Chondrocyte (in vitro differentiated cells): ENCODE results near the gene BPTF. TPM values are rescaled to one million over a fixed set of nuclear protein-coding genes. Genes with fewer than 3 reads are reported as not detected.
"Not testable (repeated sequence)": the region's sequence is repeated elsewhere in the genome, so short reads cannot be mapped to it uniquely, and the experiment has no call there.

Experiments
- DNase-seq: peaks from one replicate; pipeline ENCODE4 v3.0.0; 2021; ENCODE audit warnings: mixed read lengths, low spot score
- H3K27ac Mint-ChIP-seq: one replicate; pipeline ENCODE4 v1.8.0; 2021; ENCODE audit warnings: mild to moderate bottlenecking, moderate library complexity, mixed read lengths; ENCODE audit not compliant: unreplicated experiment
- H3K27me3 Mint-ChIP-seq: 2 replicates; pipeline ENCODE4 v1.8.0; 2021; ENCODE audit warnings: low read depth, mixed read lengths
- H3K36me3 Mint-ChIP-seq: 2 replicates; pipeline ENCODE4 v1.8.0; 2021; ENCODE audit warnings: low read depth, mixed read lengths
- H3K4me1 Mint-ChIP-seq: 2 replicates; pipeline ENCODE4 v1.8.0; 2021; ENCODE audit warnings: low read depth, mild to moderate bottlenecking, mixed read lengths
- H3K4me3 Mint-ChIP-seq: one replicate; pipeline ENCODE4 v1.8.0; 2021; ENCODE audit warnings: mild to moderate bottlenecking, moderate library complexity, mixed read lengths; ENCODE audit not compliant: unreplicated experiment
- H3K9me3 Mint-ChIP-seq: 2 replicates; pipeline ENCODE4 v1.8.0; 2021; ENCODE audit warnings: low read depth, mixed read lengths
- total RNA-seq: library from RNA; stranded (reverse); gene quantifications from 3 replicates; pipeline ENCODE4 v1.2.1, GENCODE V29; 2021
- TF ChIP-seq, protein P1 (sequence below): fragments of 200-600 bp; sonication (generic); IDR thresholded peaks from 2 replicates; pipeline ENCODE4 v1.5.0; 2021; ENCODE audit warnings: antibody characterized with exemption, mild to moderate bottlenecking, moderate library complexity

The BPTF gene
- total RNA-seq, 1 donor from 2014 or later, result 75.7 TPM

DNA sequence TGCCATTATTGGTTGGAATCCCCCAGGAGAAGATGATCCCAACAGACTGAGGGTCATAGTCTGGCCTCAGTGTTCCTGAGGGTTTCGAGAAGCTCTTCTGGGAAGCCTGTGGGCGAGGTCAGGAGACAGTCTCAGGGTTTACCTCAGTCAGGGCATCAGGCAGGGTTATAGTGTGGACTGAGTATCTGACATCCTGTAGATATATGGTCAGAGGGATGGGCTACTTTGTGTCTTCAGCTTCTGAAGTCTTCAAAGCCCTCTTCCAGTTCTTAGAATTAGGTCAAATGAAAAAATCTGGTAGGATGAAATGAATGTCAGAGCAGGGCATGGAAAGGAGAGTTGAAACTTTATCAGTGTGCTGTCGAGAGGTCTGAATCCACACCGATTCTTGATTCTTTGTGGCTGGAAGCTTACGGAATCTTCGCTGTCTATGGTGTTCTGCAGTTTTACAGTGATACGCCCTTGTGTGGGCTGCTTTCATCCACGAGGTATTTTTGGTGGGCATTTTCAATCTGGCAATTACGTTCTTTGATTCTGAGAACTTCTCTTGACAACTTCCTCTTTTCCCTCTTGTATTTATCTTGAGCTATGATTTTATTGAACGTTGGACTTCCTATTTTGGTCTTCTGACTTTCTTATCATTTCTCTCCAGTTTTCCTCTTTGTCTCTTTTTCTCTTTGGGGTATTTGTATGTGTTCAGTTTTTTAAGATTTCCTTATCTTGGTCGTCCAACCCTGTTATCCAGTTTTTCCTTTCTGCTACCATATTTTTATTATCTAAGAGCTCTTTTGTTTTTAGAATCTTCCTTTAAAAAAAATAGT is 30.4 kb downstream of the BPTF start:
- H3K36me3 Mint-ChIP-seq, result peaks cover 7% of the 10 kb centered on the region
- no peak for DNase-seq
- no peaks in the 10 kb centered on the region for H3K27me3 Mint-ChIP-seq
- TF ChIP-seq, protein P1, sequence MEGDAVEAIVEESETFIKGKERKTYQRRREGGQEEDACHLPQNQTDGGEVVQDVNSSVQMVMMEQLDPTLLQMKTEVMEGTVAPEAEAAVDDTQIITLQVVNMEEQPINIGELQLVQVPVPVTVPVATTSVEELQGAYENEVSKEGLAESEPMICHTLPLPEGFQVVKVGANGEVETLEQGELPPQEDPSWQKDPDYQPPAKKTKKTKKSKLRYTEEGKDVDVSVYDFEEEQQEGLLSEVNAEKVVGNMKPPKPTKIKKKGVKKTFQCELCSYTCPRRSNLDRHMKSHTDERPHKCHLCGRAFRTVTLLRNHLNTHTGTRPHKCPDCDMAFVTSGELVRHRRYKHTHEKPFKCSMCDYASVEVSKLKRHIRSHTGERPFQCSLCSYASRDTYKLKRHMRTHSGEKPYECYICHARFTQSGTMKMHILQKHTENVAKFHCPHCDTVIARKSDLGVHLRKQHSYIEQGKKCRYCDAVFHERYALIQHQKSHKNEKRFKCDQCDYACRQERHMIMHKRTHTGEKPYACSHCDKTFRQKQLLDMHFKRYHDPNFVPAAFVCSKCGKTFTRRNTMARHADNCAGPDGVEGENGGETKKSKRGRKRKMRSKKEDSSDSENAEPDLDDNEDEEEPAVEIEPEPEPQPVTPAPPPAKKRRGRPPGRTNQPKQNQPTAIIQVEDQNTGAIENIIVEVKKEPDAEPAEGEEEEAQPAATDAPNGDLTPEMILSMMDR, result no peak
- H3K4me1 Mint-ChIP-seq, result peaks cover 41% of the 10 kb centered on the region
- peak overlapping the region; percentile 1 for H3K27ac Mint-ChIP-seq
- no peaks in the 10 kb centered on the region for H3K9me3 Mint-ChIP-seq
- H3K4me3 Mint-ChIP-seq, result no peak overlapping the region

DNA sequence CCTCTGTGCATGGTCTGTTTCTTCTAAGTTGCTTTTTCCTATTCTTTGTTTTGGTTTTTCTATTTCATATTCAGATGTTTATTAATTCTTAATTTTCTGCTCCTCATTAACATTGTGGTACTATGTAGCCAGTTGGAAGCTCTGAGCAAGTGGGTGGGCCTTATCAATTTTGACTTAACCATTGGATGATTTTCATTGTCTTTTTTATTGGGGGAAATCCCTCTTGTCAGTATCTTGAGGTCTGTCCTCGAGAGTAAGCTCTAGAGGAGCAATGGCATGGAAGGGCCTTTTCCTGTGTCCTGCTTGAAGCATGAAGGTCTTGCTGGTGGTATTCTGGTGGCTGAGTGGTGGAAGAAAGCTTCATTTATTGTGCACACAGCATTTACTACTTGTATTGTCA is 31.1 kb downstream of the BPTF start:
- H3K27ac Mint-ChIP-seq, H3K4me3 Mint-ChIP-seq, DNase-seq, H3K27me3 Mint-ChIP-seq, H3K36me3 Mint-ChIP-seq, H3K9me3 Mint-ChIP-seq: not testable (repeated sequence)
- peaks cover 38% of the 10 kb centered on the region for H3K4me1 Mint-ChIP-seq

DNA sequence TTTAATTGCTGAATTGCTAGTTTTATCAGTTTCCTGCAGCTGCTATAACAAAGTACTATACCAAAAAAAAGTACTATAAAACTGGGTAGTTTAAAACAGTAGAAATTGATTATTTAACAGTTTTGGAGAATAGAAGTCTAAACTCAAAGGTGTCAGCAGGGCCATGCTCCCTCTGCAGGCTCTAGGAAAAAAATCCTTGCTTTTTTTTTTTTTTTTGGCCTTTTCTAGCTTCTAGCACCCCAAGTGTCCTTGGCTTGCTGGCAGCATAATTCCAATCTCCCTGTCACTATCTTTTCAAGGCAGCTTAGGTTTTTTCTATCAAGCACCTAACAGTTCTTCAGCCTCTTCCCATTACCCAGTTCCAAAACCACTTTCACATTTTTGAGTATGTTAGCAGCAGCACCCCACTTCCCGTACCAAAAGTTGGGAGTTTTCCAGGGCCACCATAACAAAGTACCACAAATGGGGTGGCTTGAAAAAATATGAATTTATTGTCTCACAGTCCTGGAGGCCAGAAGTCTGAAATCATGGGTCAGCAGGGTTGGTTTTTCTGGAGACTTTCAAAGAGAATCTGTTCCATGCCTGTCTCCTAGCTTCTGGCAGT is 37.4 kb downstream of the BPTF start:
- no peak for DNase-seq
- TF ChIP-seq, protein P1, result peak; percentile 48
- Mint-ChIP-seq H3K4me1 (peaks cover 38% of the 10 kb centered on the region), H3K4me3 (no peak overlapping the region), H3K36me3 (peaks cover 6% of the 10 kb centered on the region), H3K27ac (peak overlapping the region; percentile 24), H3K27me3 (no peaks in the 10 kb centered on the region), H3K9me3 (peaks cover 2% of the 10 kb centered on the region)

DNA sequence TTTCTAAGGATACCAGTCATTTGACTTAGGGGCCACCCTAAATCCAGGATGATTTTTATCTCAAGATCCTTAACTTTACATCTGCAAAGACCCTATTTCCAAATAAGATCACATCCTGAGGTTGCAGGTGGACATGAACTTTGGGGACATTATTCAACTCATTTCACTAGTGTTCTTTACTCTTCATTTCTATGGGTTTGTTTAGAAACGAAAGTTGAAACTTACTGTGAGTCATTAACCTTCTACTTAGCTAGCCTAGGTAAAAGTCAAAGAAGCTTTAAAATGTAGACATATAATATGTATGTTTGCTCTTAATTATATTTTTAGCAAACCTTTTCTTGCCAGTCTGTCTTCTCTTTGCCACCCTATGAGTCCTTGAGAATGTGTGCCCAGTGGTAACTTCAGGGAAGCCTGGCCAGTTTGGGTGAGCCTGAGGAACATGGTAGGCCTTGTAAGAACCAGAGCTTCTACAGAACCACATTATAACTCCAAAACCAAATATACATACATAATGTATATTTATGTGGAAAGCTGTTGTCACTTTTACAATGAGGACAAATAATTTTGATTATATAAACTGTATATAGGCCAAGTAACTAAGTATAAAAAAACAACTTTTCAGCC is 38.4 kb downstream of the BPTF start:
- Mint-ChIP-seq H3K4me3 (no peak overlapping the region), H3K27me3 (no peaks in the 10 kb centered on the region), H3K9me3 (peaks cover 2% of the 10 kb centered on the region), H3K27ac (no peak overlapping the region), H3K4me1 (peaks cover 29% of the 10 kb centered on the region), H3K36me3 (peaks cover 6% of the 10 kb centered on the region)
- DNase-seq, result no peak
- TF ChIP-seq, protein P1, result no peak

DNA sequence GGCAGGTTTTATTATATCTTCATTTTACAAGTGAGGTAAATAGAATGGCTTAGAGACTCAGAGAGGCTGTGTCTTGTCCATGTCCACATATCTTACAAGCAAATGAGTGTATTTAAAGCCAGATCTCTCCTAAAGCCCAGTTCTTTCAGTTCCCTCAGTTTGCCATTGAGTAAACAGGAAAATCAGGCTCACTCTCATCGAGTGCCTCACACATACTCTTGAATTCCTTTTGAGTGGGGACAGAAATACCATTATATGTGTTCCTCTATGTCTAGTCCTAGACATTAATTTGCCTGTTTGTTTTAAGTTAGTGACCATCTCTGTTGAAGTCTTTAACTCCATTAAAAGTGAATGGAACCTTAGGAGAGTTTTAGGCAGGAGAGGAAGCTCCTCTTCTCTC is 40.1 kb downstream of the BPTF start:
- no peaks in the 10 kb centered on the region for H3K27me3 Mint-ChIP-seq
- H3K4me1 Mint-ChIP-seq, result peaks cover 23% of the 10 kb centered on the region
- DNase-seq, result no peak
- peaks cover 2% of the 10 kb centered on the region for H3K9me3 Mint-ChIP-seq
- peak overlapping the region; percentile 38 for H3K27ac Mint-ChIP-seq
- no peak overlapping the region for H3K4me3 Mint-ChIP-seq
- TF ChIP-seq, protein P1, result no peak
- H3K36me3 Mint-ChIP-seq, result peaks cover 9% of the 10 kb centered on the region
